Mesothelial cell of epicardium (in vitro differentiated cells): ENCODE measurements around the gene FAM210A. TPM values are rescaled to one million over a fixed set of nuclear protein-coding genes. Genes with fewer than 3 reads are reported as not detected.
"Not testable (repeated sequence)": the region's sequence is repeated elsewhere in the genome, so short reads cannot be mapped to it uniquely, and the experiment has no call there.

Experiments
- DNase-seq, 2 experiments: peaks; one replicate each; pipeline ENCODE4 v3.0.0; 2021; ENCODE audit warnings: low spot score in 2 of 2; ENCODE audit not compliant: unreplicated experiment in 2 of 2
- H3K27ac Mint-ChIP-seq: 2 replicates; pipeline ENCODE4 v1.8.0; 2021; ENCODE audit warnings: mixed read lengths
- H3K27me3 Mint-ChIP-seq: 2 replicates; pipeline ENCODE4 v1.8.0; 2021; ENCODE audit warnings: low read depth, mixed read lengths
- H3K36me3 Mint-ChIP-seq: 2 replicates; pipeline ENCODE4 v1.8.0; 2021; ENCODE audit warnings: mixed read lengths
- H3K4me1 Mint-ChIP-seq: 2 replicates; pipeline ENCODE4 v1.8.0; 2021; ENCODE audit warnings: mixed read lengths
- H3K4me3 Mint-ChIP-seq: 2 replicates; pipeline ENCODE4 v1.8.0; 2021; ENCODE audit warnings: mild to moderate bottlenecking, moderate library complexity, mixed read lengths
- H3K9me3 Mint-ChIP-seq: 2 replicates; pipeline ENCODE4 v1.8.0; 2021; ENCODE audit warnings: mixed read lengths
- CTCF ChIP-seq: fragments of 200-600 bp; sonication (generic); IDR thresholded peaks from one replicate; pipeline ENCODE4 v1.5.0; 2021; ENCODE audit warnings: antibody characterized with exemption; ENCODE audit not compliant: unreplicated experiment
- total RNA-seq: library from RNA; stranded (reverse); gene quantifications from 3 replicates; pipeline ENCODE4 v1.2.1, GENCODE V29; 2021

FAM210A gene
- total RNA-seq, 1 donor from 2014 or later = 16.6 TPM

GRCh38 chr18:13681701-13682100 is 44.7 kb downstream of the FAM210A start:
- no peak overlapping the region for H3K27ac Mint-ChIP-seq
- H3K9me3 Mint-ChIP-seq = peaks cover 2% of the 10 kb centered on the region
- H3K4me1 Mint-ChIP-seq = peaks cover 15% of the 10 kb centered on the region
- H3K27me3 Mint-ChIP-seq = no peaks in the 10 kb centered on the region
- TF ChIP-seq CTCF = no peak
- no peak overlapping the region for H3K4me3 Mint-ChIP-seq
- peaks cover 5% of the 10 kb centered on the region for H3K36me3 Mint-ChIP-seq
- no peak for DNase-seq

- H3K27ac Mint-ChIP-seq = no peak overlapping the region
- H3K36me3 Mint-ChIP-seq = peaks cover 9% of the 10 kb centered on the region
- peaks cover 7% of the 10 kb centered on the region for H3K9me3 Mint-ChIP-seq
- peak in 1 of 2 experiments; percentile 48 for DNase-seq
- H3K4me1 Mint-ChIP-seq = peaks cover 8% of the 10 kb centered on the region
- H3K4me3 Mint-ChIP-seq = no peak overlapping the region
- peak; percentile 60 for TF ChIP-seq CTCF
- no peaks in the 10 kb centered on the region for H3K27me3 Mint-ChIP-seq
These were observed 45.7 kb downstream of the FAM210A start for GRCh38 chr18:13680612-13681011.

GRCh38 chr18:13677350-13677749 is 49.0 kb downstream of the FAM210A start:
- H3K4me3 Mint-ChIP-seq, H3K4me1 Mint-ChIP-seq, H3K9me3 Mint-ChIP-seq, H3K27ac Mint-ChIP-seq, H3K27me3 Mint-ChIP-seq, DNase-seq: not testable (repeated sequence)
- peaks cover 15% of the 10 kb centered on the region for H3K36me3 Mint-ChIP-seq

GRCh38 chr18:13676471-13676870 is 49.9 kb downstream of the FAM210A start:
- no peak for DNase-seq
- peaks cover 7% of the 10 kb centered on the region for H3K9me3 Mint-ChIP-seq
- peak overlapping the region; percentile 64 for H3K27ac Mint-ChIP-seq
- peaks cover 15% of the 10 kb centered on the region for H3K36me3 Mint-ChIP-seq
- peaks cover 6% of the 10 kb centered on the region for H3K4me1 Mint-ChIP-seq
- no peak overlapping the region for H3K4me3 Mint-ChIP-seq
- TF ChIP-seq CTCF = no peak
- H3K27me3 Mint-ChIP-seq = no peaks in the 10 kb centered on the region

GRCh38 chr18:13672657-13673056 is 53.7 kb downstream of the FAM210A start:
- no peak overlapping the region for H3K4me3 Mint-ChIP-seq
- peak overlapping the region; percentile 92 for H3K27ac Mint-ChIP-seq
- H3K36me3 Mint-ChIP-seq = peaks cover 18% of the 10 kb centered on the region
- peaks cover 7% of the 10 kb centered on the region for H3K9me3 Mint-ChIP-seq
- no peaks in the 10 kb centered on the region for H3K27me3 Mint-ChIP-seq
- no peak for DNase-seq
- no peak for TF ChIP-seq CTCF
- H3K4me1 Mint-ChIP-seq = peaks cover 6% of the 10 kb centered on the region

- peak overlapping the region; percentile 57 for H3K27ac Mint-ChIP-seq
- no peaks in the 10 kb centered on the region for H3K9me3 Mint-ChIP-seq
- no peaks in the 10 kb centered on the region for H3K27me3 Mint-ChIP-seq
- H3K4me1 Mint-ChIP-seq = peaks cover 9% of the 10 kb centered on the region
- TF ChIP-seq CTCF = no peak
- H3K4me3 Mint-ChIP-seq = no peak overlapping the region
- DNase-seq = no peak
- H3K36me3 Mint-ChIP-seq = peaks cover 4% of the 10 kb centered on the region
These were observed 64.5 kb downstream of the FAM210A start for GRCh38 chr18:13661779-13662256.
